SK-N-SH (cell line): ENCODE results near the gene RGL4. TPM values are rescaled to one million over a fixed set of nuclear protein-coding genes. Genes with fewer than 3 reads are reported as not detected.

ENCODE experiments used
- CTCF ChIA-PET: fragments of 300-600, 350-600 bp; formaldehyde crosslinking; extraction: SDS; loops from one replicate; lab custom pipeline; 2021; lab: Yijun Ruan, JAX
- POLR2A ChIA-PET: fragments of 350-600 bp; sonication (Branson Sonifier 250); formaldehyde crosslinking; extraction: SDS; loops from one replicate; lab custom pipeline; 2020; ENCODE audit warnings: antibody characterized with exemption, inconsistent platforms; lab: Yijun Ruan, JAX
- DNase-seq: peaks from one replicate; pipeline ENCODE4 v3.0.0; 2012
- H2AFZ ChIP-seq: fragments of 200-600 bp; sonication (generic); 2 replicates; pipeline ENCODE4 v1.8.1; 2016; ENCODE audit warnings: antibody characterized with exemption, mild to moderate bottlenecking, low read depth
- H3F3A ChIP-seq: fragments of 200-600 bp; sonication (generic); replicated peaks from 2 replicates; pipeline ENCODE3; 2016; ENCODE audit warnings: antibody characterized with exemption, mild to moderate bottlenecking; ENCODE audit not compliant: insufficient read depth
- H3K27ac ChIP-seq, 2 experiments: fragments of 200-500 bp in 1 of 2; fragments of 200-600 bp in 1 of 2; sonication (Bioruptor generic) in 1 of 2; sonication (generic), shearing (Covaris generic) in 1 of 2; 2 replicates each; pipeline versions ENCODE4 v1.5.1 to v1.6.1; 2014 to 2016; ENCODE audit warnings: low read depth in 2 of 2, inconsistent platforms in 1 of 2, low read length in 1 of 2, mild to moderate bottlenecking in 1 of 2, mixed read lengths in 1 of 2
- H3K27me3 ChIP-seq: fragments of 200-600 bp; sonication (generic), shearing (Covaris generic); 2 replicates; pipeline ENCODE4 v1.6.1; 2016; ENCODE audit warnings: mixed run types; ENCODE audit not compliant: insufficient read depth
- H3K36me3 ChIP-seq, 2 experiments: fragments of 200-500 bp in 1 of 2; fragments of 200-600 bp in 1 of 2; sonication (Bioruptor generic) in 1 of 2; sonication (generic) in 1 of 2; replicated peaks in 1 of 2; 2 replicates each; pipeline versions ENCODE3 to v1.5.1; 2014 to 2016; ENCODE audit warnings: low read length in 1 of 2, mild to moderate bottlenecking in 1 of 2; ENCODE audit not compliant: insufficient read depth in 2 of 2, control insufficient read depth in 1 of 2
- H3K4me1 ChIP-seq, 2 experiments: fragments of 200-500 bp in 1 of 2; fragments of 200-600 bp in 1 of 2; sonication (Bioruptor generic) in 1 of 2; sonication (generic), shearing (Covaris generic) in 1 of 2; 2 replicates each; pipeline versions ENCODE4 v1.5.1 to v1.6.1; 2014 to 2016; ENCODE audit warnings: low read depth in 1 of 2, low read length in 1 of 2, mixed run types in 1 of 2; ENCODE audit not compliant: insufficient read depth in 2 of 2, control insufficient read depth in 1 of 2
- H3K4me2 ChIP-seq: fragments of 200-600 bp; sonication (generic), shearing (Covaris generic); 2 replicates; pipeline ENCODE4 v1.6.1; 2017; ENCODE audit warnings: mixed run types
- H3K4me3 ChIP-seq, 2 experiments: fragments of 200-500 bp in 1 of 2; fragments of 200-600 bp in 1 of 2; sonication (Bioruptor generic) in 1 of 2; sonication (generic), shearing (Covaris generic) in 1 of 2; 2 replicates each; pipeline versions ENCODE4 v1.5.1 to v1.8.1; 2014 to 2016; ENCODE audit warnings: low read depth in 2 of 2, inconsistent platforms in 1 of 2, low read length in 1 of 2, mild to moderate bottlenecking in 1 of 2, mixed read lengths in 1 of 2, moderate library complexity in 1 of 2
- H3K79me2 ChIP-seq: fragments of 200-600 bp; sonication (generic); 2 replicates; pipeline ENCODE4 v1.8.1; 2017; ENCODE audit warnings: mild to moderate bottlenecking; ENCODE audit not compliant: insufficient read depth
- H3K9ac ChIP-seq: fragments of 200-600 bp; sonication (generic); 2 replicates; pipeline ENCODE4 v1.6.1; 2017; ENCODE audit warnings: mixed run types
- H3K9me2 ChIP-seq: fragments of 200-600 bp; sonication (generic); 2 replicates; pipeline ENCODE4 v1.6.1; 2017; ENCODE audit warnings: mixed run types
- H3K9me3 ChIP-seq: fragments of 200-600 bp; sonication (generic); 2 replicates; pipeline ENCODE4 v1.6.1; 2017; ENCODE audit warnings: mixed run types, mild to moderate bottlenecking, moderate library complexity
- H4K20me1 ChIP-seq: fragments of 200-600 bp; sonication (generic); 2 replicates; pipeline ENCODE4 v1.6.1; 2017; ENCODE audit warnings: mild to moderate bottlenecking, mixed run types; ENCODE audit not compliant: insufficient read depth
- CHD2 ChIP-seq: fragments of 150-350 bp; IDR thresholded peaks from 2 replicates; pipeline ENCODE4 v1.6.1; 2018; ENCODE audit warnings: low read length; ENCODE audit not compliant: partially characterized antibody
- ELF1 ChIP-seq: IDR thresholded peaks from 2 replicates; pipeline ENCODE4 v1.4.0; 2012
- FOXJ3 ChIP-seq: sonication (generic); formaldehyde crosslinking; IDR thresholded peaks from 2 replicates; pipeline ENCODE4 v1.5.1; 2020; ENCODE audit warnings: mild to moderate bottlenecking, missing genetic modification reagents
- FOXM1 ChIP-seq: IDR thresholded peaks from 2 replicates; pipeline ENCODE4 v1.4.0; 2012; ENCODE audit warnings: low read depth, mild to moderate bottlenecking
- GABPA ChIP-seq: IDR thresholded peaks from 2 replicates; pipeline ENCODE4 v1.4.0; 2012; ENCODE audit warnings: low read depth, mild to moderate bottlenecking
- GATA2 ChIP-seq: sonication (generic); formaldehyde crosslinking; IDR thresholded peaks from 2 replicates; pipeline ENCODE4 v1.5.0; 2020; ENCODE audit warnings: mild to moderate bottlenecking, missing genetic modification reagents
- MEF2A ChIP-seq: IDR thresholded peaks from 2 replicates; pipeline ENCODE4 v1.4.0; 2012; ENCODE audit warnings: low read depth, borderline replicate concordance
- MXI1 ChIP-seq: IDR thresholded peaks from 2 replicates; pipeline ENCODE4 v1.6.1; 2012; ENCODE audit warnings: mild to moderate bottlenecking, low read depth, low read length, improper control_type of control experiment
- NFIC ChIP-seq: IDR thresholded peaks from 2 replicates; pipeline ENCODE4 v1.4.0; 2012; ENCODE audit warnings: borderline replicate concordance
- NRF1 ChIP-seq: IDR thresholded peaks from 2 replicates; pipeline ENCODE4 v1.6.1; 2012; ENCODE audit warnings: low read depth, mild to moderate bottlenecking, low read length
- POLR2AphosphoS5 ChIP-seq: IDR thresholded peaks from 2 replicates; pipeline ENCODE4 v1.6.1; 2012; ENCODE audit warnings: low read depth, low read length
- RAD21 ChIP-seq: IDR thresholded peaks from 2 replicates; pipeline ENCODE4 v1.6.1; 2012; ENCODE audit warnings: mild to moderate bottlenecking, low read length
- RXRA ChIP-seq: IDR thresholded peaks from 2 replicates; pipeline ENCODE4 v1.4.0; 2012; ENCODE audit warnings: low read depth, mild to moderate bottlenecking, borderline replicate concordance
- SMC3 ChIP-seq: IDR thresholded peaks from 2 replicates; pipeline ENCODE4 v1.6.1; 2012; ENCODE audit warnings: low read depth, low read length, improper control_type of control experiment
- TCF12 ChIP-seq: IDR thresholded peaks from 2 replicates; pipeline ENCODE4 v1.4.0; 2012
- TEAD4 ChIP-seq: IDR thresholded peaks from 2 replicates; pipeline ENCODE4 v1.4.0; 2012; ENCODE audit warnings: mild to moderate bottlenecking, borderline replicate concordance; ENCODE audit not compliant: insufficient read depth
- ZBTB33 ChIP-seq: IDR thresholded peaks from 2 replicates; pipeline ENCODE4 v1.4.0; 2012; ENCODE audit warnings: low read depth, borderline replicate concordance
- WGBS: methylation state at CpG from one replicate; pipeline ENCODE4 v1.1.6; 2017; ENCODE audit warnings: low lambda C conversion rate; 5-methylcytosine and 5-hydroxymethylcytosine counted together
- polyA plus RNA-seq, 3 experiments: library from polyadenylated mRNA; depleted of rRNA; stranded (reverse); fragments of >200 nt; gene quantifications; 2 replicates each; pipeline ENCODE4 v1.2.3, GENCODE V29; 2012
- TF ChIP-seq, protein P1 (sequence below): fragments of 200-600 bp; sonication (generic); IDR thresholded peaks from 2 replicates; pipeline ENCODE4 v1.6.1; 2017; ENCODE audit warnings: antibody characterized with exemption, mild to moderate bottlenecking, moderate library complexity
- TF ChIP-seq, protein P2 (sequence below): IDR thresholded peaks from 2 replicates; pipeline ENCODE4 v1.6.1; 2012; ENCODE audit warnings: mild to moderate bottlenecking, low read depth, low read length, moderate library complexity

Gene RGL4
- polyA plus RNA-seq, 1 of the 3 experiments (the other 2 are of a cell fraction): not detected

GRCh38 chr22:23744001-23744400 lies 53.2 kb downstream of the RGL4 start:
- H3K27ac ChIP-seq: no peak overlapping the region
- H3K4me3 ChIP-seq: no peak overlapping the region
- WGBS: 98% methylated on average over 11 of the region's 13 CpGs
- no peaks in the 10 kb centered on the region for H3K9me2 ChIP-seq
- no peaks in the 10 kb centered on the region for H3K9me3 ChIP-seq
- H3K27me3 ChIP-seq: no peaks in the 10 kb centered on the region
- DNase-seq: no peak
- TF ChIP-seq FOXJ3 (CRISPR knock-in tag) (no peak), CHD2 (no peak), NFIC (no peak), ZBTB33 (no peak), POLR2AphosphoS5 (no peak), TCF12 (no peak), TEAD4 (no peak), RAD21 (no peak), GATA2 (no peak), NRF1 (no peak), GABPA (no peak), SMC3 (no peak), MXI1 (no peak), ELF1 (no peak), MEF2A (no peak), FOXM1 (no peak), RXRA (no peak)
- TF ChIP-seq, protein P1, sequence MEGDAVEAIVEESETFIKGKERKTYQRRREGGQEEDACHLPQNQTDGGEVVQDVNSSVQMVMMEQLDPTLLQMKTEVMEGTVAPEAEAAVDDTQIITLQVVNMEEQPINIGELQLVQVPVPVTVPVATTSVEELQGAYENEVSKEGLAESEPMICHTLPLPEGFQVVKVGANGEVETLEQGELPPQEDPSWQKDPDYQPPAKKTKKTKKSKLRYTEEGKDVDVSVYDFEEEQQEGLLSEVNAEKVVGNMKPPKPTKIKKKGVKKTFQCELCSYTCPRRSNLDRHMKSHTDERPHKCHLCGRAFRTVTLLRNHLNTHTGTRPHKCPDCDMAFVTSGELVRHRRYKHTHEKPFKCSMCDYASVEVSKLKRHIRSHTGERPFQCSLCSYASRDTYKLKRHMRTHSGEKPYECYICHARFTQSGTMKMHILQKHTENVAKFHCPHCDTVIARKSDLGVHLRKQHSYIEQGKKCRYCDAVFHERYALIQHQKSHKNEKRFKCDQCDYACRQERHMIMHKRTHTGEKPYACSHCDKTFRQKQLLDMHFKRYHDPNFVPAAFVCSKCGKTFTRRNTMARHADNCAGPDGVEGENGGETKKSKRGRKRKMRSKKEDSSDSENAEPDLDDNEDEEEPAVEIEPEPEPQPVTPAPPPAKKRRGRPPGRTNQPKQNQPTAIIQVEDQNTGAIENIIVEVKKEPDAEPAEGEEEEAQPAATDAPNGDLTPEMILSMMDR: no peak
- TF ChIP-seq, protein P2, sequence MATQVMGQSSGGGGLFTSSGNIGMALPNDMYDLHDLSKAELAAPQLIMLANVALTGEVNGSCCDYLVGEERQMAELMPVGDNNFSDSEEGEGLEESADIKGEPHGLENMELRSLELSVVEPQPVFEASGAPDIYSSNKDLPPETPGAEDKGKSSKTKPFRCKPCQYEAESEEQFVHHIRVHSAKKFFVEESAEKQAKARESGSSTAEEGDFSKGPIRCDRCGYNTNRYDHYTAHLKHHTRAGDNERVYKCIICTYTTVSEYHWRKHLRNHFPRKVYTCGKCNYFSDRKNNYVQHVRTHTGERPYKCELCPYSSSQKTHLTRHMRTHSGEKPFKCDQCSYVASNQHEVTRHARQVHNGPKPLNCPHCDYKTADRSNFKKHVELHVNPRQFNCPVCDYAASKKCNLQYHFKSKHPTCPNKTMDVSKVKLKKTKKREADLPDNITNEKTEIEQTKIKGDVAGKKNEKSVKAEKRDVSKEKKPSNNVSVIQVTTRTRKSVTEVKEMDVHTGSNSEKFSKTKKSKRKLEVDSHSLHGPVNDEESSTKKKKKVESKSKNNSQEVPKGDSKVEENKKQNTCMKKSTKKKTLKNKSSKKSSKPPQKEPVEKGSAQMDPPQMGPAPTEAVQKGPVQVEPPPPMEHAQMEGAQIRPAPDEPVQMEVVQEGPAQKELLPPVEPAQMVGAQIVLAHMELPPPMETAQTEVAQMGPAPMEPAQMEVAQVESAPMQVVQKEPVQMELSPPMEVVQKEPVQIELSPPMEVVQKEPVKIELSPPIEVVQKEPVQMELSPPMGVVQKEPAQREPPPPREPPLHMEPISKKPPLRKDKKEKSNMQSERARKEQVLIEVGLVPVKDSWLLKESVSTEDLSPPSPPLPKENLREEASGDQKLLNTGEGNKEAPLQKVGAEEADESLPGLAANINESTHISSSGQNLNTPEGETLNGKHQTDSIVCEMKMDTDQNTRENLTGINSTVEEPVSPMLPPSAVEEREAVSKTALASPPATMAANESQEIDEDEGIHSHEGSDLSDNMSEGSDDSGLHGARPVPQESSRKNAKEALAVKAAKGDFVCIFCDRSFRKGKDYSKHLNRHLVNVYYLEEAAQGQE: no peak
- H3F3A ChIP-seq: no peaks in the 10 kb centered on the region
- H3K79me2 ChIP-seq: peaks cover 24% of the 10 kb centered on the region
- ChIA-PET POLR2A (no interaction called here), CTCF (interaction anchor here (1.4 to 1.6 kb wide), 2 partner anchors 27 to 105 kb away, joined by 3 to 7 read pairs; no protein-coding TSS in a partner anchor)
- no peak overlapping the region for H3K9ac ChIP-seq
- no peak overlapping the region for H3K4me2 ChIP-seq
- H3K36me3 ChIP-seq: peaks cover 8 to 32% of the 10 kb centered on the region in 2 experiments
- H4K20me1 ChIP-seq: no peaks in the 10 kb centered on the region
- no peak overlapping the region for H2AFZ ChIP-seq
- H3K4me1 ChIP-seq: no peaks in the 10 kb centered on the region
